HS-5 (cell line): Measurements from ENCODE around the gene KCTD18.
A peak's percentile ranks its signal among the peaks of the same experiment; 100 is the strongest.

Experiments used
- DNase-seq: peaks from one replicate; pipeline ENCODE4 v3.0.0-alpha.2; 2012; ENCODE audit warnings: low read depth

Gene KCTD18

DNA sequence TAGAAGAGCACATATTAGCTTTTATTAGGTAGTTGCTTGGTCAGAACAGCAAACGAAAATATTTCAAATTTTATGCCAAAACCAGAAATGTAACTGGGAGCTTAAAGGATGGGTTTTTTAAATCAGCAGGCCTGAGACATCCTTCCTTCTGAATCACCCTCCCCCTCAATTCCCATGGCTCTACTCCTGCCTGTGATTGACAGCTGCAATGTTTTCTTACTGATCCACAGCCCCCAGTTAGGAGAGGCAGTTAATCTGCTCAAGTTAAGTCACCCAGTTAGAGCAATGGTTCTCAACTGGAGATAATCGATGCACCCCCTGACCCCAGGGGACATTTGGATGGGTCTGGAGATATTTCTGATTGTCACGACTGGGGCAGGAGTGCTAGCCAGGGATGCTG, 24.9 kb downstream of the KCTD18 start:
- no peak for DNase-seq

- DNase-seq: no peak
Measured at GRCh38 chr2:200483729-200484198, 26.1 kb downstream of the KCTD18 start.

GRCh38 chr2:200482194-200482593, 27.7 kb downstream of the KCTD18 start:
- DNase-seq: no peak

DNA sequence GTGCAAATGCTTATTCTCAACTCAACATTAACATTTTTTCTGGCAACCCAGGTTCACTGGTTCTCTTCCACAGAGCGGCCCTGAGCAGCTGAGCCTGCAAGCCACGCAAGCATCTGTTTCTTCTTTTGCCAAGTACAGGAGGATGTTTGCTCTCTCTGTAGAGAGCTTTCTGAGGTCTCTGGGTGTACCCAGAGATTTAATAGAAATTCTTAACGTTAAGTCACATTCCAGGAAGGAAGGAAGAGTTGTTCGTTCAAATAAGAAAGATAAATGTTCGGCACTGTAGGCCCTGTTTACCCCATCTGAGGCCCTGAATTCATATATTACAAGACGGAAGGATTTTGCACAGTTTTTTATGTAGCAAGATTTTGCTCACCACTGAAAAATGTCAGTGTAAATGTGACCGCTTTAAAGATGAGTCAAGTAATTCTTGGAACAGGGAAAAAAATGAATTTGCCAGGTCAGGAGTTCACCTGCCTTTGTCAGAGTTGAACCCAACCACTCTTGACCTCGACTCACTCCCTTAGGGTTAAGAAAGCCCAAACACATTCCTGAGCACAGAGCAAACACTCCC, 30.1 kb downstream of the KCTD18 start:
- peak; percentile 90 for DNase-seq

DNA sequence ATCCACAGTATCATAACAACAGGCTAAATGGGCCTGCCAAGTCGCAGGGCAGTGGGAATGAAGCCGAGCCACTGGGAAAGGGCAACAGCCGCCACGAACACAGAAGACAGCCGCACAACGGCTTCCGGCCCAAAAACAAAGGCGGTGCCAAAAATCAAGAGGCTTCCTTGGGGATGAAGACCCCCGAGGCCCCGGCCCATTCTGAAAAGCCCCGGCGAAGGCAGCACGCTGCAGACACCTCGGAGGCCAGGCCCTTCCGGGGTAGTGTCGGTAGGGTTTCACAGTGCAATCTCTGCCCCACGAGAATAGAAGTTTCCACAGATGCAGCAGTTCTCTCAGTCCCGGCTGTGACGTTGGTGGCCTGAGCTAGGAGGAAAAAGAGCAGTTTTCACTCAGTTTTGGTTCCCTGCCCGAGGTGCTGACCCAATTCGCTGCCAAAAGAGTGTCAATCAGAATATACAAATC, 32.2 kb downstream of the KCTD18 start:
- no peak for DNase-seq

- DNase-seq: no peak
Measured at GRCh38 chr2:200476836-200477235, 33.0 kb downstream of the KCTD18 start.

GRCh38 chr2:200475795-200476194, 34.1 kb downstream of the KCTD18 start:
- no peak for DNase-seq

DNA sequence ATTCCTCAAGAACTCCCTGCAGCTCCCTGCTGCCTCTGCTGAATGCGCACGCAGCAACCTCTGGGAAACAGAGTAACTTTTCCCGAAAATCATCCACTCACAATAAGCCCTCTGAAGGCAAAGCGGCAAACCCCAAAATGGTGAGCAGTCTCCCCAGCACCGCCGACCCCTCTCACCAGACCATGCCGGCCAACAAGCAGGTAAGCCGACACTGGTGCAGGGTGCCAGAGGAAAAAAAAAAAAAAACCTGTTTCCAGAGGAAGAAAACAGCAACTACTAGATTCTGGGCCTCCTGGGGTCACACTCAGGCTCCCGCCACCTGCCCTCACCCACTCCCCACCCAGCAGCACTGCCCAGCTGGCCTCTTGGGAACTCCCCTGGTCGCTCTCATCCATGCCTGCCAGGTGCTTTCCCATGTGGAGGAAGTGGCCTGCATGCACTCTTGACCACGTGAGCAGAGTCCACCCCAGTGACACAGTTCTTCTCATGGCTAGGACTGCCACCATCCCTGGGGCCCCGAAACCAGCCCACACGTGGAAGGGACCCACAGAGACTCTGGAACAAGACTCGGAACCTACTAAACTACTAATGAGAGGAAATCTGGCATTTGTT, 36.9 kb downstream of the KCTD18 start:
- no peak for DNase-seq

DNA sequence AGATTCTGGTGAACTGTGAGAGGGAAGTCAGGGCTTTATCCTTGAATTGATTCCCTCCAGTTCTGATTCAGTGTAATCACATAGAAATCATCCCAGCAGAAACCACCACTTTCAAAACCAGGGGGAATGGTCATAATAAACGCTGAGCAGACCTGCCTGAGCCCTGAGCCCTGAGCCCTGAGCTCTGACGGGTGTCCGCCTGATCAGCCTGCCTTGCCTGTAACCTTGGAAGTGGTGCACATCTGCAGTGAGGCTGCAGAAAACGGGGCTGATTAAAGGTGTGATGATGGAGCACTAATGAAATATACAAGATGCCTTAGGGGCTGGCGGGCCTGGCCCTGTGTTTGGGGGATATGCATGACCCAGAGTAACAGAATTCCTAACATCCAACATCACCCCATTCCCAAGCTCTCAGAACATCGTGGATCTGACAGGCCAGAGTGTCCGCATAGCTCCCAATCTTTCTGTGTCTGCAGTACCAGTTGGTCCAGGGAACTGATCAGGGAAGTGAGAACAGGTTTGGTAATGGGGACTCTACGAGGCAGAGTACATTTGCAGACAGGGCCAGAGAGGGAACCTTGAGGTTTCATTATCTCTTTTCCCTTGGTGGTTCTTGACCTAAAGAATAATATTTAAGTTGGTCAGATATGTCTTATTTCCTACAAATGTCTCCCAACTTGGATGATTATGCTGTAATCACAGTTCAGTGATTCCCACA, 37.8 kb downstream of the KCTD18 start:
- no peak for DNase-seq

- no peak for DNase-seq
Measured at GRCh38 chr2:200471324-200471848, 38.5 kb downstream of the KCTD18 start.

- DNase-seq: no peak
Measured at GRCh38 chr2:200470230-200470629, 39.6 kb downstream of the KCTD18 start.

DNA sequence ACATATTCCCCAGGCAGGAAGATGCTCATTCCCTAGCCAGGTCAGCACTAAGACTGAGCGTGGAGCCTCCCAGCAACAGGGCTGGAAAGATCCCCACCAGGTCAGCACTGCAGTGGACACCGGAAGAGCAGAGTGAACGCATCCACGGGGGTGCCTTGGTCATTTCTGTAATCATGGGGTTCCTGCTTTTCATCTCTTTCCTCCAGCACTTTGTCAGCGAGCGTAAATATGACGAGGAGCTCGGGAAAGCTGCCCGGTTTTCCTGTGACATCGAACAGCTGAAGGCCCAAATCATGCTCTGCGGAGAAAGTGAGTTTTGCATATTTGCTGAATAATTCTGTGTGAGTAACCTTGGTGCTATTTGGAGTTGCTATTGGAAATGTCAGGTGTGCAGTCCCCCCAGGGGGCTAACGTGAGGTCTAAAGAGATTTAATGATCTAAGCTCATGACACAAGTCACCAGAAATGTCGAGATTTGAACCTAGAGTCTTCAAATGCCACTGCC, 40.1 kb downstream of the KCTD18 start:
- DNase-seq: no peak

DNA sequence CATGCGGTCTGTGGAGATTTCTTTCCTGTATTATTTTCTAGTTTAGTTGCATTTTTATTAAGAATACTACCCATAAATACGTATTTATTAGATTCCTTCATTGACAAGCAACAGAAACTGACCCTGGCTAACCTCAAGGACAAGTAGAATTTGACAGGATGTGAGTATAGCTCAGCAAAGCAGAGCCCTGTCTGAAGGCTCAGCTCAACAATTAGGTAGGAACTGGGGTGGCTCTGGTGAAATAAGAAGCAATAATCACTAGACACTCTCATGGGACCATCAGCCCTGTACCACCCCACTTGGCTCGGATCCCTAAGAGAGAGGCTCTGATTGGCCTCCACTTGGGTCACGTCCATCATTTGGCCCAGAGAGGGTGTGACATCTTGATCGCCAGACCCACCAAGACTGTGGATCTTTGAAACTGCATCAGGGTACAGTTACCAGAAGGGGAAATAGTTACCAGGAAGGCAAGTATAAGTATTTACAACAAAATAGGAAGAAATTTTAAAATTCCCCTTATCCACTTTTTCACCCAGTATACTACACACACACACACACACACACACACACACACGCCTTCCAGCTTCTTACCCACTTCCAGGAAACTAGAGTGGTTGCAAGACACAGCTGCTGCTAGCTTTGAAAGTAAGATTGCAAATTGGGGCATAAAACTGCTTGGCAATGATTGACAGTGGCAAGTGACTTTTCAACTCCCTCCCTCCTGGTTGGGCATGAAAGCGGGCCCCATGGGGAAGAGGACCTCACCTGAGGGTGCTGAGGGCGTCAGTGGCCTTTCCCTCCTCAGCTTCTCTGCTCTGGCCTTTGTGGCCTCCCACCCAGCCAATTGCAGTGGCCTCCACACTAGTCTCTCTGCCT, 41.8 kb downstream of the KCTD18 start:
- no peak for DNase-seq

DNA sequence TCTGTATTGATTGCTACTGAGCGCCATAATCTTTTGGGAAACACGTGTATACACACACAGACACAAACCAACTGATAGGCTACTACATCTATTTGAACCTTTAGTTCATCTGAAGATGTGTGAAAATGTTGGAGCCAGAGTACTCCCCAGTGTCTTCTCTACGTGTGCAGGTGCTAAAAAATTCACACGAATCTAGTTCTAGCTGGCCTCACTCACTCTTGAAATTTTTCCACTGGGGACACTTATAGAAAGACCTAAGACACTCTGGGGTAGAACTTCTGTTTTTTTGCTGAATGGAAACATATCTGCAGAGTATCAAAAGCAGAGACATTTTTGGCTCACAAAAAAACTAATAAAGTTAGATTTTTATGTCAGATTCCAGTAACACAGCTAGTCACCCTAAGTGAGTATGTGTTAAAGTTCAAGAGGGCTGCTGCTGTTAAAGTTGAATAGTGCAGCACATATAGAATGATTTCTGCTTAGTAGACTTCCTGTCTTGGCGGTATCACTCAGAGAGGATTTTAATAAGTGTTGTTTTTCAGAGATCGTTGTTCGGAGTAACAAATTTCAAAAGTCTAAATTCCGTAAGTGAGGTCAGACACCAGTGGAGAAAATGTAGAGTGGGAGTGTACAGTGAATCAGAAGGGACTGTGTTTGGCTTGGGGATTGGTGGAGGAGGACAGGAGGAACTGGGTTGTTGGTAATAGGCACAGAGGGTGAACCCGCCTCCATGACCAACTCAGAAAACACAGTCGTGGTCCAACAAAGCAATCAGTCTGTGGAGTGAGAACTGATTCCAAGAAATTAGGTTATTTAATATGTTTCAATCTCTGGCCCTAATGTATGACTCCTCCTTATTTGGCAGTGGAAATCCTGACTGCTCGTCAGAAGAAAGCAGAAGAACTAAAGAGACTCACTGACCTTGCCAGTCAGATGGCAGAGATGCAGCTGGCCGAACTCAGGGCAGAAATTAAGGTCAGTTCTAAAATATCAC, 43.1 kb downstream of the KCTD18 start:
- no peak for DNase-seq

DNA sequence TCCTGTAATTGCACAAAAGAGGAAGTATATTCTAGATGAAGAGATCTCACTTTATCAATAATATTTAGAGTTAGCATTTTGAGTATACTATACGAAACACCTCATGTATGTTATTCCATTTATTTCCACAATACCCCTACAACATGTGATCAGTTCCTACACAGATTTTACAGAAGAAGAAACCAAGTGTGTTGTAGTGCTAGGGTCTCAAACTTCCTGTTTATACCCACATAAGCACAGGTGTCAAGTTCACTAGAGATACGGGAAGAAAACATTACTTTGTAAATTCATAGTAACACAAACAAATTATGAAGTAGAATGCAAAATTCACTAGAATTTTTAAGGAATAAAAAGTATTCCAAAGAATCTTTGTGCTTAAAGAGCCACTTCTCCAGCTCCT, 46.4 kb downstream of the KCTD18 start:
- DNase-seq: no peak

DNA sequence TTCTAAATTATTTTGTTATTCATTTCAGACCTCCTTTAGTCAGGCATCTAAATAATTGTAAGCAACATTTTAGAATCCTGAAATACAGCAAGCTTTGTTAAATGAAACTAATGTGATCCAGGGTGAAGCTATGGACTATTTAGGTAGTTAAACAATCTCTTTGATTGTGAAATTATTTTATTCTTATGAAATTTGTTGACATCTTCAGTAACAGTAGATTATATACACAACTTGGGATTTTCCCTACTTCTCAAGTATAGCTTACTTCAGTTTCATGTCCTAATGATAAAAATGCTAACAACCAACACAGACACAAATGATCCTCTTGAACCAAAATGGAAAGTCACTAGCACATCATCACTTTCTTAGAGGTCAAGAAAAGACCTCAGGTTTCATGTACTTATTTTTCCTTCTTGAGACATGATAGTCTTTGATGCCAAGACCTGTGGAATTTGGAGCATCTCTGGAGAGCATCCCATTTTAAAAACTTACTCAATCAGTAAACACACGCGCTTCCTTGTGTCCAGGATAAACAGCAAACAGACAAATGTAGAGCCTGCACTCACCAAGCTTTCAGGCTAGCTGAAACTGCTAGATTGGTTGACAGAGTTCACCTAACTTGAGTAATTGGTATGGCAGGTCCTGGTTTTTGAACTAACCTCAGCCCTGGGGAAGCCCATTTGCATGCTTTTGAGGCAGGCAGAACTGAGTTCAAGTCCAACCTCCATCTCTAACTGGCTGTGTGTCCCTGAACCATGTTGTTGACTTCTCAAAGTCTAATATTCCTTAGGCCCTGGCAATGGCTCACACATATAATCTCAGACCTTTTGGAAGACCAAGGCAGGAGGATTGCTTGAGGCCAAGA, 47.8 kb downstream of the KCTD18 start:
- DNase-seq: no peak

DNA sequence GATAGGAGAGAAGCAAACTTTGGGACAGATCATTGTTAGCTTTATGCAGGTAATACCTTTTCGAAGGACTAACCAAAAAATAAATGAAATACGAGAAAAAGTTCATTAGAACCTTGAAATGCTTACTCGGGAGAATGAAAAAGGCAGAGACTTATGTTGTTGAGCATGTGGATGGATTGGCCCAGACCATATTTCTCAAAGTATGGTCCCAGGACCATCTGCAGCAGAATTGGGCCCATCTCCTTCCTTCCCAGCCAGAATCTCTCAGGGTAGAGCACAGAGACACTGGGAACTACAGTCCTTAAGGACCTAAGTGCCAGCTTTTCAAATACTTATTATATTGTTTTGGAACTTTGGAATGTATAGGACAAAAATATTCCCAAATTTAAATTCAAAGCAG, 50.8 kb downstream of the KCTD18 start:
- DNase-seq: no peak

DNA sequence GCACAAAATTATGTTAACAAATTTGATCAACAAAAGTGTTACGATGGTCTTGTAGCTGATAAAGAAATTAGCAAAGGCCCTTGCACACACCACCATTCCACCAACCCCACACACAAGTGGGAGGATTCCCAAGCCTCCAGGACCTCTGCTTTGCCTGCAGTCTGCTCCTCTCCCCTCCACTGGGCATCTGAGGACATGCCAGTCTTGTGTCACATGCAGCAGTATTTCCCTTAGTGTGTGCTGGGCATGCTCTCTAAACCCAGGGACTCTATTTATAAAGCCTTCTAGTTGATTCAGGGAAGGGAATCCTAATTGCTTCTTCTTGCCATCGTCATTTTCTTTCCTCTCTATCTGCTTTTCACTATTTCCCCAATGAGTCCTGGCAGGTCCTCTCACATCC, 53.3 kb downstream of the KCTD18 start:
- DNase-seq: no peak

- no peak for DNase-seq
Measured at GRCh38 chr2:200455958-200456421, 53.9 kb downstream of the KCTD18 start.
